Suprapubic skin (tissue), 4 donors: ENCODE results near the gene GARRE1. TPM values are rescaled to one million over a fixed set of nuclear protein-coding genes. Genes with fewer than 3 reads are reported as not detected.
A peak's percentile ranks its signal among the peaks of the same experiment; 100 is the strongest.

Source experiments
- DNase-seq, 2 donors: peaks; one replicate each; pipeline ENCODE4 v3.0.0-alpha.2; 2019; ENCODE audit warnings: low spot score in 2 of 2
- H3K27ac ChIP-seq: fragments of 200-600 bp; sonication (generic); one replicate; pipeline ENCODE4 v1.5.1; 2019
- H3K27me3 ChIP-seq: fragments of 200-600 bp; sonication (generic); one replicate; pipeline ENCODE4 v1.5.1; 2019
- H3K36me3 ChIP-seq: fragments of 200-600 bp; sonication (generic); one replicate; pipeline ENCODE4 v1.5.1; 2019
- H3K4me1 ChIP-seq: fragments of 200-600 bp; sonication (generic); one replicate; pipeline ENCODE4 v1.5.1; 2019
- H3K4me3 ChIP-seq: fragments of 200-600 bp; sonication (generic); one replicate; pipeline ENCODE4 v1.5.1; 2019; ENCODE audit warnings: mild to moderate bottlenecking
- H3K9me3 ChIP-seq: fragments of 200-600 bp; sonication (generic); one replicate; pipeline ENCODE4 v1.5.1; 2019
- EP300 ChIP-seq: sonication (generic); formaldehyde crosslinking; IDR thresholded peaks from one replicate; pipeline ENCODE4 v1.6.1; 2017; ENCODE audit warnings: antibody characterized with exemption
- POLR2A ChIP-seq, 2 donors: fragments of 450-650 bp; IDR thresholded peaks; one replicate each; pipeline ENCODE4 v1.6.1; 2017; ENCODE audit warnings: antibody characterized with exemption in 2 of 2, mild to moderate bottlenecking in 2 of 2, moderate library complexity in 2 of 2
- POLR2AphosphoS5 ChIP-seq, 3 donors: sonication (generic); formaldehyde crosslinking; IDR thresholded peaks; one replicate each; pipeline ENCODE4 v1.6.1; 2017; ENCODE audit warnings: antibody characterized with exemption in 3 of 3
- WGBS: methylation state at CpG from one replicate; pipeline ENCODE4 v1.1.5; 2018; 5-methylcytosine and 5-hydroxymethylcytosine counted together
- total RNA-seq, 4 donors: library from RNA; depleted of rRNA; stranded (reverse); fragments of >200 nt; gene quantifications; one replicate each; pipeline ENCODE4 v1.1.0, GENCODE V29; 2016
- TF ChIP-seq, protein P1 (sequence below), 2 donors: fragments of 200-600 bp in 1 of 2; fragments of 450-650 bp in 1 of 2; sonication (generic) in 1 of 2; IDR thresholded peaks; one replicate each; pipeline ENCODE4 v1.5.1; 2016 to 2019; ENCODE audit warnings: antibody characterized with exemption in 2 of 2, mild to moderate bottlenecking in 1 of 2, moderate library complexity in 1 of 2

The GARRE1 gene
- total RNA-seq, 4 donors from 2014 or later, result 24.3 to 37.3 (median 31.0) TPM

- Histone ChIP-seq H3K4me1 (peaks cover 34% of the 10 kb centered on the region), H3K27me3 (no peaks in the 10 kb centered on the region), H3K4me3 (peak overlapping the region; percentile 12), H3K36me3 (peaks cover 28% of the 10 kb centered on the region), H3K27ac (peak overlapping the region; percentile 73), H3K9me3 (no peaks in the 10 kb centered on the region)
- DNase-seq, result no peak
- 24% methylated on average over 11 of the region's 11 CpGs for WGBS
- TF ChIP-seq POLR2AphosphoS5 (IDR thresholded peaks at IDR 0.05), result no peak
These were observed 21.5 kb upstream of the GARRE1 start for GRCh38 chr19:34232566-34233481.

GRCh38 chr19:34235425-34235940 lies 18.9 kb upstream of the GARRE1 start:
- H3K4me1 ChIP-seq, result peaks cover 34% of the 10 kb centered on the region
- peaks cover 3% of the 10 kb centered on the region for H3K36me3 ChIP-seq
- no peak for DNase-seq
- TF ChIP-seq EP300 (no peak), POLR2A (IDR thresholded peaks at IDR 0.05) (no peak), POLR2AphosphoS5 (IDR thresholded peaks at IDR 0.05) (no peak)
- TF ChIP-seq, protein P1, sequence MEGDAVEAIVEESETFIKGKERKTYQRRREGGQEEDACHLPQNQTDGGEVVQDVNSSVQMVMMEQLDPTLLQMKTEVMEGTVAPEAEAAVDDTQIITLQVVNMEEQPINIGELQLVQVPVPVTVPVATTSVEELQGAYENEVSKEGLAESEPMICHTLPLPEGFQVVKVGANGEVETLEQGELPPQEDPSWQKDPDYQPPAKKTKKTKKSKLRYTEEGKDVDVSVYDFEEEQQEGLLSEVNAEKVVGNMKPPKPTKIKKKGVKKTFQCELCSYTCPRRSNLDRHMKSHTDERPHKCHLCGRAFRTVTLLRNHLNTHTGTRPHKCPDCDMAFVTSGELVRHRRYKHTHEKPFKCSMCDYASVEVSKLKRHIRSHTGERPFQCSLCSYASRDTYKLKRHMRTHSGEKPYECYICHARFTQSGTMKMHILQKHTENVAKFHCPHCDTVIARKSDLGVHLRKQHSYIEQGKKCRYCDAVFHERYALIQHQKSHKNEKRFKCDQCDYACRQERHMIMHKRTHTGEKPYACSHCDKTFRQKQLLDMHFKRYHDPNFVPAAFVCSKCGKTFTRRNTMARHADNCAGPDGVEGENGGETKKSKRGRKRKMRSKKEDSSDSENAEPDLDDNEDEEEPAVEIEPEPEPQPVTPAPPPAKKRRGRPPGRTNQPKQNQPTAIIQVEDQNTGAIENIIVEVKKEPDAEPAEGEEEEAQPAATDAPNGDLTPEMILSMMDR (IDR thresholded peaks at IDR 0.05), result no peak
- H3K9me3 ChIP-seq, result no peaks in the 10 kb centered on the region
- H3K27ac ChIP-seq, result peak overlapping the region; percentile 60
- 62% methylated on average over 2 of the region's 2 CpGs for WGBS
- H3K27me3 ChIP-seq, result no peaks in the 10 kb centered on the region
- H3K4me3 ChIP-seq, result no peak overlapping the region

DNA sequence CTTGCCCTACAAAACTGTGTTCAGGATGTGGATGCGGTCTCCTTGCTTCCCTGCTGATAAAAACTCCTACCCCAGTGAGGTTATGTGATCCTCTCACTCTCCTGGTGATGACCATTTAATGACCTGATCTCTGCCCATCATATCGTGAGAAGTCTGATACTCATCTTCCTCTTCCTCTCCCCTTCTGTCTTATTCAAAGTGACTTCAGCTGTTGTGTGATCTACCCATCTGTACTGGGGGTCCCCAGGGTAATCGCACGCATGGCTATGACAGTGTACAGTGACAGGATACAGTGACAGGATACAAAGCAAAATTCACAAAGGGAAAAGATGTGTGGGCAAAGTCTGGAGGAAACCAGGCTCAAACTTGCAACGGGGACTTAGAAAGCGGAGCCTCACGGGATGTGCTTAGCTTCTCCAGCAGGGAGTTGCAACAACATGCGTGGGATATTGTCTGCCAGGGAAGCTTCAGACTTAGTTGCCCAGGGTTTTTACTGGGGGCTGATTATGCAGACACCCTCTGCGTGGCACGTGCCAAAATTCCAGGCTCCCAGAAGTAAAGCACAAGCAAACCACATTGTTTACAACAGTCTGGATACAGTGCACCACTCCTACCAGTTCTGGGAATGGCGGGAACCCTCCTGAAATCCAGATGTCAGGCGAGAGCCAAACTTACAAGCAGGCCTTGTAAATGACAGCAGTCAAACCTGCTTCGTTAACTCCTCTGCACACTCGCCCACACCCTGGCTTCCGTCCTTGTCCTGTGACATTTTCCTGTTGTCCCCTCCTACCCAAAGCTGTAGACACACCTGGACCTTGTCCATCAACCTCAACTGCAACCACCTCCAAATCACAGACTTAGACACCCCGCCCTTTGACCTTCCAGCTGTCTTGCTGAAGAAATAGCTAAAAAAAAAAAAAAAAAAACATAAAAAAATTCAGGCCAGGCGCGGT lies 18.0 kb upstream of the GARRE1 start:
- Histone ChIP-seq H3K4me3 (no peak overlapping the region), H3K27me3 (no peaks in the 10 kb centered on the region), H3K4me1 (peaks cover 34% of the 10 kb centered on the region), H3K9me3 (no peaks in the 10 kb centered on the region), H3K36me3 (no peaks in the 10 kb centered on the region), H3K27ac (peak overlapping the region; percentile 60)
- DNase-seq, result peak in 1 of 2 donors; percentile 71
- TF ChIP-seq, protein P1 (IDR thresholded peaks at IDR 0.05), result no peak
- TF ChIP-seq POLR2A (IDR thresholded peaks at IDR 0.05) (no peak), POLR2AphosphoS5 (IDR thresholded peaks at IDR 0.05) (no peak), EP300 (no peak)
- WGBS, result 50% methylated on average over 17 of the region's 18 CpGs

DNA sequence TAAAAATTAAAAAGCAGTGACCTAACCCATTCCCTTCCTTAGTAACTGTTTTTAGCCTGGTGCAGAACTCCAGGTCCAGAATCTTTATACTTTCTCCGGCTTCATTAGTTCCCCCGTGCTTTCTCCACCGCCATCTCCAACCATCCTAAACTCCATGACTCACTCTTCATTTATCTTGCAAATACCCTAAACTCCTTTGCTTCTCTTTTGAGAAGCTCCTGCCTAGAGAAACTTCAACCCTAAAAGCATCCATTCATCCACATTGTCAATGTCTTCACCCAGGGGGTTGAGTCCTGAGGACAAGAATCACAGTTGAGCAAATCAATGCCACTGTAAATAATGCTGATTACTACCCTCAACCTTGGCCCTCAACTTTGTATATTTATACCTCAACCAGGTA lies 17.1 kb upstream of the GARRE1 start:
- Histone ChIP-seq H3K36me3 (no peaks in the 10 kb centered on the region), H3K27me3 (no peaks in the 10 kb centered on the region), H3K27ac (no peak overlapping the region), H3K9me3 (no peaks in the 10 kb centered on the region), H3K4me3 (no peak overlapping the region), H3K4me1 (peaks cover 30% of the 10 kb centered on the region)
- TF ChIP-seq, protein P1 (IDR thresholded peaks at IDR 0.05), result no peak
- TF ChIP-seq POLR2A (IDR thresholded peaks at IDR 0.05) (no peak), POLR2AphosphoS5 (IDR thresholded peaks at IDR 0.05) (no peak), EP300 (no peak)
- no peak for DNase-seq
- WGBS, result 97% methylated on average over 3 of the region's 3 CpGs

- TF ChIP-seq EP300, result no peak
- TF ChIP-seq, protein P1 (IDR thresholded peaks at IDR 0.05), result no peak
- Histone ChIP-seq H3K27me3 (no peaks in the 10 kb centered on the region), H3K4me3 (no peak overlapping the region), H3K4me1 (peaks cover 23% of the 10 kb centered on the region), H3K27ac (no peak overlapping the region), H3K36me3 (no peaks in the 10 kb centered on the region), H3K9me3 (no peaks in the 10 kb centered on the region)
- WGBS, result 100% methylated on average over 4 of the region's 4 CpGs
- DNase-seq, result no peak
These were observed 16.4 kb upstream of the GARRE1 start for GRCh38 chr19:34237939-34238338.
